Bronchus fibroblast of lung (primary cell): Measurements from ENCODE around the gene ABHD5. TPM values are rescaled to one million over a fixed set of nuclear protein-coding genes. Genes with fewer than 3 reads are reported as not detected.

Experiments
- total RNA-seq: library from RNA; depleted of rRNA; stranded (reverse); fragments of >200 nt; gene quantifications from 2 replicates; pipeline ENCODE4 v1.2.3, GENCODE V29; 2015

ABHD5 gene
- total RNA-seq = 20.8 and 21.6 TPM in 2 replicates

GRCh38 chr3:43690400-43691119 is at the start of gene ABHD5:
Gene ABHD5 (plus strand): TSS chr3:43690938. CDS start chr3:43690993, 55 bp downstream.

Other genes starting within 250 kb of the ABHD5 start
- 29.3 and 31.9 TPM in 2 replicates for gene ANO10, start 68.9 kb upstream of the ABHD5 start, total RNA-seq